ES-I3 (cell line): ENCODE measurements around the gene NUDT22.

Experiments
- H3K36me3 ChIP-seq: 2 replicates; pipeline ENCODE4 v1.6.1; 2013; ENCODE audit warnings: mild to moderate bottlenecking, low read length, control low read depth, moderate library complexity; ENCODE audit not compliant: insufficient read depth
- H3K4me1 ChIP-seq: 2 replicates; pipeline ENCODE4 v1.6.1; 2013; ENCODE audit warnings: mild to moderate bottlenecking, control low read depth, low read length; ENCODE audit not compliant: insufficient read depth
- H3K9ac ChIP-seq: 2 replicates; pipeline ENCODE4 v1.6.1; 2013; ENCODE audit warnings: low read depth, mild to moderate bottlenecking, low read length, moderate library complexity
- H3K9me3 ChIP-seq: 2 replicates; pipeline ENCODE4 v1.6.1; 2013; ENCODE audit warnings: mild to moderate bottlenecking, low read length, moderate library complexity; ENCODE audit not compliant: control insufficient read depth, insufficient read depth

Gene NUDT22

DNA sequence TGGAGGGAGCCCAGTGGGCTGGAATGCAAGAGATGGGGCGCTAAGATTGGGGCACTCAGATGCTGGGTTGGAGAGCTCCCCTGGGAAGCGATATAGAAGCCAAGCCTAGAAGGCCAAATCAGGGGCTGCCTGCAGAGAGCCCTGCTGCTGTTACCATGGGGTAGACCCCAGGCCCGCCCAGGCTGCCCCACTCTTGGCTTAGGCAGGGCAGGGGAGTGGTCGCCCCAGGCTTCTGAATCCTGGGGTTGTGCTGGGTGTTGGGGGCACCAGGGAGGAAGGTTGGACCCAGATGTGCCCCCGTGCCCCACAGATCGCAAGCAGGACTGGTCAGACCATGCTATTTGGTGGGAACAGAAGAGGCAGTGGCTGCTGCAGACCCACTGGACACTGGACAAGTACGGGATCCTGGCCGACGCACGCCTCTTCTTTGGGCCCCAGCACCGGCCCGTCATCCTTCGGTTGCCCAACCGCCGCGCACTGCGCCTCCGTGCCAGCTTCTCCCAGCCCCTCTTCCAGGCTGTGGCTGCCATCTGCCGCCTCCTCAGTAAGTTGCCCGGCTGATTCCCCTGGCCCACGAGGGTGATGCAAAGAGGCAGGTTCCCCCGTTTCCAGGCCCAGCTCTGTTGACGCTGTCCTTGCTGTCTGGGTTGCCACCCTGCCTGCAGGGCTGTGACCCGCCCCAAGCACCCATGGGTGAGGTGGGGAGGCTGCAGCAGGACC is 15.6 kb upstream of the NUDT22 start:
- Histone ChIP-seq H3K9ac (no peak overlapping the region), H3K4me1 (peaks cover 16% of the 10 kb centered on the region; the same call in 1 of the 2 replicates), H3K9me3 (no peaks in the 10 kb centered on the region), H3K36me3 (peaks cover 1% of the 10 kb centered on the region; the same call in 1 of the 2 replicates)

DNA sequence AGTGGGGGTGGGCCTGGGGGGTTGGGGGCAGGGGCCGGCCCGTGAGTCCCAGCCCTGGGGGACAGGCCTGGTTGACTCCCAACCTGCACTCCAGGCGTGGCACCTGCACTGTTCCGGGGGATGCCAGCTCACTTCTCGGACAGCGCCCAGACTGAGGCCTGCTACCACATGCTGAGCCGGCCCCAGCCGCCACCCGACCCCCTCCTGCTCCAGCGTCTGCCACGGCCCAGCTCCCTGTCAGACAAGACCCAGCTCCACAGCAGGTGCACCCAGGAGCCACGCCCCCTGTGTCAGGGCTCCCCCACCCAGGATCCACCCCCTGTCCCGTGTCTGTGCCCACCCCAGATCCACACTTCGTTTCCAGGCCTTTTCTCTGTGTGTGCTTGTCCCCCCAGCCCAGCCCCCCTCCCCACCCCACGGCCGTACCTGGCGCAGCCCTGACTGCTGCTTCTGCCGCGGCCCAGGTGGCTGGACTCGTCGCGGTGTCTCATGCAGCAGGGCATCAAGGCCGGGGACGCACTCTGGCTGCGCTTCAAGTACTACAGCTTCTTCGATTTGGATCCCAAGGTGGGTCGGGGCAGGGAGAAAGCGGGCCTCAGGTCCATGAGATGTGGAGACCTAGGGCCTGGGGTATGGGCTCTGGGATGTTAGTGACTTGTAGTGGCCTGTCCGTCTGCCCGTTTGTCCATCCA is 14.7 kb upstream of the NUDT22 start:
- Histone ChIP-seq H3K9ac (no peak overlapping the region), H3K9me3 (no peaks in the 10 kb centered on the region), H3K36me3 (no peaks in the 10 kb centered on the region), H3K4me1 (peaks cover 16% of the 10 kb centered on the region; the same call in 1 of the 2 replicates)

DNA sequence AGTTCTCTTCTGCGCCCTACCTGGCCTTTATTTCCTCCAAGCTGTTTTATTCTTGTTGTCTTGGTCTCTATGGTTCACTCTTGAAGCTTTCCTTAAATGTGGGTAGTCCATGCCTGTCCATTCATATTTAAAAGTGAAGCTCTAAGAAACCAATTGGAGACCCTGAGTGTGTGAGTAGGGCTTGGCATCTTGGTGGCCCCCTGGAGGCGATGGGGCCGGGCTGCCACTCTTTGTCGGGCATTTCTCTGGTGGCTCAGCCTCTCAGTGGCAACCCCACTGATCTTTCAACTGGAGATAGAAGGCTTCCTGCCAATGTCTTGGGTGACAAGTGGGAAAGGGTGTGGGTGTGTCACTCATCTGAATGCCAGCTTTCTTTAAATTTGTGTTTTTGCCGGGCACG is 9.2 kb upstream of the NUDT22 start:
- no peak overlapping the region for H3K9ac ChIP-seq
- no peaks in the 10 kb centered on the region for H3K36me3 ChIP-seq
- H3K9me3 ChIP-seq, result no peaks in the 10 kb centered on the region
- H3K4me1 ChIP-seq, result no peaks in the 10 kb centered on the region

GRCh38 chr11:64218628-64219353 is 7.3 kb upstream of the NUDT22 start:
- no peaks in the 10 kb centered on the region; the same call in 1 of the 2 replicates for H3K36me3 ChIP-seq
- no peaks in the 10 kb centered on the region for H3K4me1 ChIP-seq
- H3K9me3 ChIP-seq, result no peaks in the 10 kb centered on the region
- no peak overlapping the region for H3K9ac ChIP-seq

- Histone ChIP-seq H3K9ac (no peak overlapping the region), H3K9me3 (no peaks in the 10 kb centered on the region), H3K36me3 (no peaks in the 10 kb centered on the region; the same call in 1 of the 2 replicates), H3K4me1 (no peaks in the 10 kb centered on the region)
Measured at GRCh38 chr11:64219354-64219684, 6.8 kb upstream of the NUDT22 start.

- H3K9ac ChIP-seq, result no peak overlapping the region
- H3K4me1 ChIP-seq, result no peaks in the 10 kb centered on the region
- H3K36me3 ChIP-seq, result no peaks in the 10 kb centered on the region; the same call in 1 of the 2 replicates
- no peaks in the 10 kb centered on the region for H3K9me3 ChIP-seq
Measured at GRCh38 chr11:64219755-64220154, 6.3 kb upstream of the NUDT22 start.

- no peaks in the 10 kb centered on the region for H3K4me1 ChIP-seq
- H3K36me3 ChIP-seq, result no peaks in the 10 kb centered on the region; the same call in 1 of the 2 replicates
- no peak overlapping the region for H3K9ac ChIP-seq
- H3K9me3 ChIP-seq, result no peaks in the 10 kb centered on the region
Measured at GRCh38 chr11:64220271-64220670, 5.8 kb upstream of the NUDT22 start.

DNA sequence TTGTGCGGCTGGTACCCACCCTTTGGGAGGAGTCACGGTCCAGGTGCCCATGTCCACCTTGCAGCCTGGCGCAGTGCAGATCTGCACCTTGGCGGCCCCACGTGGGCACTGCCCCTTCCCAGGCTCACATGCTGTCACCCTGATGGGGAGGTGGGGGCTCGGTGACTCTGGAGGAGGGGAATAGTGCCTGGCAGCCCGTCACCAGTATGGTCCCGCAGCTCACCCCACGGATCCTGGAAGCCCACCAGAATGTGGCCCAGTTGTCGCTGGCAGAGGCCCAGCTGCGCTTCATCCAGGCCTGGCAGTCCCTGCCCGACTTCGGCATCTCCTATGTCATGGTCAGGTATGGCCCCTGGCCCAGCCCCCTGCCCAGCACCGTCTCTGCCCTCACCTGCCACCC is 5.3 kb upstream of the NUDT22 start:
- Histone ChIP-seq H3K9ac (no peak overlapping the region), H3K9me3 (no peaks in the 10 kb centered on the region), H3K36me3 (no peaks in the 10 kb centered on the region; the same call in 1 of the 2 replicates), H3K4me1 (no peaks in the 10 kb centered on the region)

- Histone ChIP-seq H3K36me3 (no peaks in the 10 kb centered on the region; the same call in 1 of the 2 replicates), H3K9me3 (no peaks in the 10 kb centered on the region), H3K4me1 (no peaks in the 10 kb centered on the region), H3K9ac (no peak overlapping the region)
Measured at GRCh38 chr11:64222651-64223000, 3.4 kb upstream of the NUDT22 start.

GRCh38 chr11:64223001-64223651 is 2.9 kb upstream of the NUDT22 start:
- Histone ChIP-seq H3K9me3 (no peaks in the 10 kb centered on the region), H3K36me3 (no peaks in the 10 kb centered on the region; the same call in 1 of the 2 replicates), H3K4me1 (no peaks in the 10 kb centered on the region), H3K9ac (no peak overlapping the region)

DNA sequence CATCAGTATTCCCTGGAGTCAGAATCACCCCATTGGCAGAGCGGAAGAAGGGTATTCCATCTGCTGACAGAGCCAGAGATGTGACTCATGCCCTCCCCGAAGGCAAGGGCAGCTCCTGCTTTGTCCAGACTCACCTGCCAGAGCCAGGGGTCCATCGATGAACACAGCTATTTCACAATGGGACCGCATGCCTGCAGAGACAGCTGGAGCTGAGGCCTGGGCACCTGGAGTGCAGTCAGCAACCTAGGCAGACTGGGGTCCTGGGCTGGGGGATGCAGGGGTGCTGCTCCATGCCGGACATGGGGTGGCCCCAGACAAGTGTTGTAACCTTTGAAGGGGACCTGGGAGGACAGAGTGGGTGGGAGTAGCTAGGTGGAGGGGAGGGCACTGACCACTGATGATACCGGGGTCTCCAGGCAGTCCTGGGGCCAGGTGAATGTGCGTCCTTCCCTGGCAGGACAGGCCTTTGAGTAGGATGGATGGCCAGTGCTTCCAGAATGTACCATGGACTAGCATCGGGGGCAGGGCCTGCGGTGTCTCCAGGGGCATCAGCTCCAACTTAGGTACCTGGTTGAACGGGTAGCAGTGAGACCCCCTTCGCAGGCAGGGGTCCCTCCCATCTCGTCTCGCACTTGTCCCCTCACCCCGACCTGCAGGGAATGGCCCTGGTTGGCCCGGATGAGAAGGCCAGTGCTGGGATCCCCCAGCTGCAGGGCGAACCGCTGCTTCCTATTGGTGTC is 1.8 kb upstream of the NUDT22 start:
- H3K9ac ChIP-seq, result no peak overlapping the region
- no peaks in the 10 kb centered on the region; the same call in 1 of the 2 replicates for H3K36me3 ChIP-seq
- H3K9me3 ChIP-seq, result no peaks in the 10 kb centered on the region

GRCh38 chr11:64224891-64225607 is 1.0 kb upstream of the NUDT22 start:
- Histone ChIP-seq H3K36me3 (no peaks in the 10 kb centered on the region; the same call in 1 of the 2 replicates), H3K4me1 (0 out of 2 replicates have a peak, but pooled peaks cover 3% of the 10 kb centered on the region), H3K9me3 (no peaks in the 10 kb centered on the region), H3K9ac (peak overlapping the region; percentile 98)

More for the DNA sequence above, 1.8 kb upstream of the NUDT22 start:
- no peaks in the 10 kb centered on the region for H3K4me1 ChIP-seq

DNA sequence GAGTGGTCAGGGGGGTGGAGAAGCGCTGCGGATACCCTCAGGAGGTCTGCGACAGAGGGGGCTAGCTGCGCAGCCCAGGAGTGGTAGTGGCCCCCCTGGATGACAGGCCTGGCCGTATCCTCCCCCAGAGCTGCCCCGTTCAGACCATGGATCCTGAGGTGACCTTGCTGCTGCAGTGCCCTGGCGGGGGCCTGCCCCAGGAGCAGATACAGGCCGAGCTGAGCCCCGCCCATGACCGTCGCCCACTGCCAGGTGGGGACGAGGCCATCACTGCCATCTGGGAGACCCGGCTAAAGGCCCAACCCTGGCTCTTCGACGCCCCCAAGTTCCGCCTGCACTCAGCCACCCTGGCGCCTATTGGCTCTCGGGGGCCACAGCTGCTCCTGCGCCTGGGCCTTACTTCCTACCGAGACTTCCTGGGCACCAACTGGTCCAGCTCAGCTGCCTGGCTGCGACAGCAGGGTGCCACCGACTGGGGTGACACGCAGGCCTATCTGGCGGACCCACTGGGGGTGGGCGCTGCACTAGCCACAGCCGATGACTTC is 505 bp downstream of the NUDT22 start:
- peak overlapping the region; percentile 98 for H3K9ac ChIP-seq
- no peaks in the 10 kb centered on the region for H3K9me3 ChIP-seq
- H3K36me3 ChIP-seq, result no peaks in the 10 kb centered on the region; the same call in 1 of the 2 replicates
- H3K4me1 ChIP-seq, result peaks cover 4% of the 10 kb centered on the region; the same call in 1 of the 2 replicates
